ENCODE results near the gene NIT1. TPM values are rescaled to one million over a fixed set of nuclear protein-coding genes. Genes with fewer than 3 reads are reported as not detected.

NIT1 gene
- total and polyA plus RNA-seq, 2 donors (not counting 1 experiment from before 2014, with no cell fraction given), result 53.5 to 61.0 TPM

DNA sequence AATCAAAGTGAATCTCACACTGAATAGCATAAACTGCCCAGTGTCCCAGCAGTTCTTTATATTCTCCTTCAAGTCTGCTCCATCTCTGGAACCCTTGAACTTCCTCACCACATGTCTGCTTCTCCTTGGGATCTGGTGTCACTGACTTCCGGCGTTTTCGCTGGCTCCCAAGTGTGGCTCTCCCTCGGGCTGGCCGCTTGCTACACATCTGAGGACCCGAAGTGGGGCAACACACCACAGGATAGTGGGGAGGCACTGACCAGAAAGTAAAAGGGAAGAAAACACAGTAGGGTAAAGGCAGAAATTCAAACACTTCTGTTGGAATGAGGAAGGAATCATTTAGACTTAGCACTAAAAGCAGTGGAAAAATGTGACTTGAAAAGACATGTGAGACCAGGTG, 5.1 kb downstream of the NIT1 start:
- no peak overlapping the region for H3K4me3 ChIP-seq (ENCODE audit: control extremely low read depth in 1 of 5, extremely low read depth in 1 of 5, insufficient read depth in 1 of 5, low read depth in 2 of 5, low read length in 4 of 5)
- H3K9me3 Mint-ChIP-seq (ENCODE audit: insufficient read depth), result no peaks in the 10 kb centered on the region
- ChIA-PET CTCF (no interaction called here), POLR2A (interaction anchor here (0.7 kb wide), 1 partner anchor 27 kb away, joined by 7 read pairs; no protein-coding TSS in a partner anchor)
- peaks cover 30 to 36% of the 10 kb centered on the region in 2 donors for H3K4me1 ChIP-seq (ENCODE audit: control insufficient read depth in 2 of 2, insufficient read depth in 2 of 2, low read length in 2 of 2)
- no peak for TF ChIP-seq EZH2 (IDR thresholded peaks at IDR 0.05; ENCODE audit: borderline replicate concordance, insufficient read depth, low read depth, low read length, poor library complexity, severe bottlenecking)
- TF ChIP-seq, protein P1, sequence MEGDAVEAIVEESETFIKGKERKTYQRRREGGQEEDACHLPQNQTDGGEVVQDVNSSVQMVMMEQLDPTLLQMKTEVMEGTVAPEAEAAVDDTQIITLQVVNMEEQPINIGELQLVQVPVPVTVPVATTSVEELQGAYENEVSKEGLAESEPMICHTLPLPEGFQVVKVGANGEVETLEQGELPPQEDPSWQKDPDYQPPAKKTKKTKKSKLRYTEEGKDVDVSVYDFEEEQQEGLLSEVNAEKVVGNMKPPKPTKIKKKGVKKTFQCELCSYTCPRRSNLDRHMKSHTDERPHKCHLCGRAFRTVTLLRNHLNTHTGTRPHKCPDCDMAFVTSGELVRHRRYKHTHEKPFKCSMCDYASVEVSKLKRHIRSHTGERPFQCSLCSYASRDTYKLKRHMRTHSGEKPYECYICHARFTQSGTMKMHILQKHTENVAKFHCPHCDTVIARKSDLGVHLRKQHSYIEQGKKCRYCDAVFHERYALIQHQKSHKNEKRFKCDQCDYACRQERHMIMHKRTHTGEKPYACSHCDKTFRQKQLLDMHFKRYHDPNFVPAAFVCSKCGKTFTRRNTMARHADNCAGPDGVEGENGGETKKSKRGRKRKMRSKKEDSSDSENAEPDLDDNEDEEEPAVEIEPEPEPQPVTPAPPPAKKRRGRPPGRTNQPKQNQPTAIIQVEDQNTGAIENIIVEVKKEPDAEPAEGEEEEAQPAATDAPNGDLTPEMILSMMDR (IDR thresholded peaks at IDR 0.05), result no peak
- peaks cover 48% of the 10 kb centered on the region for H3K4me1 Mint-ChIP-seq
- H3K27ac ChIP-seq (ENCODE audit: low read length in 2 of 2), result peak overlapping the region in 1 of 2 donors; percentile 5
- no peak overlapping the region for H3K4me3 Mint-ChIP-seq
- ATAC-seq (ENCODE audit: low read depth) (no peak), DNase-seq (no peak)
- WGBS (ENCODE audit: insufficient coverage), result 98% methylated on average over 6 of the region's 6 CpGs
- H3K27ac Mint-ChIP-seq, result peak overlapping the region; percentile 64
- peaks cover 2 to 62% of the 10 kb centered on the region in 2 experiments for H3K36me3 ChIP-seq (replicated peaks in 1 of 2; ENCODE audit: control extremely low read depth in 1 of 2, control insufficient read depth in 1 of 2, extremely low read depth in 1 of 2, insufficient read depth in 2 of 2, low read length in 1 of 2)
- H3K79me2 ChIP-seq (ENCODE audit: control insufficient read depth, insufficient read depth, low read length), result peaks cover 45% of the 10 kb centered on the region
- no peaks in the 10 kb centered on the region for H3K27me3 ChIP-seq (replicated peaks in 1 of 4; ENCODE audit: control extremely low read depth in 1 of 4, control insufficient read depth in 3 of 4, insufficient read depth in 4 of 4, low read length in 3 of 4)
- H2AFZ ChIP-seq (ENCODE audit: insufficient read depth, low read depth, low read length, poor library complexity, severe bottlenecking), result no peak overlapping the region
- H4K20me1 ChIP-seq (ENCODE audit: control insufficient read depth, insufficient read depth, low read length, poor library complexity, severe bottlenecking), result no peaks in the 10 kb centered on the region
- H3K9ac ChIP-seq (ENCODE audit: low read length), result no peak overlapping the region
- intact Hi-C loops (cut with micrococcal nuclease), result no loop called here
- no peaks in the 10 kb centered on the region for H3K27me3 Mint-ChIP-seq
- H3K9me3 ChIP-seq (ENCODE audit: control extremely low read depth in 1 of 3, control insufficient read depth in 2 of 3, insufficient read depth in 1 of 3, low read length in 2 of 3), result no peaks in the 10 kb centered on the region
- H3K4me2 ChIP-seq (replicated peaks; ENCODE audit: low read depth, low read length, poor library complexity, severe bottlenecking), result no peak overlapping the region

DNA sequence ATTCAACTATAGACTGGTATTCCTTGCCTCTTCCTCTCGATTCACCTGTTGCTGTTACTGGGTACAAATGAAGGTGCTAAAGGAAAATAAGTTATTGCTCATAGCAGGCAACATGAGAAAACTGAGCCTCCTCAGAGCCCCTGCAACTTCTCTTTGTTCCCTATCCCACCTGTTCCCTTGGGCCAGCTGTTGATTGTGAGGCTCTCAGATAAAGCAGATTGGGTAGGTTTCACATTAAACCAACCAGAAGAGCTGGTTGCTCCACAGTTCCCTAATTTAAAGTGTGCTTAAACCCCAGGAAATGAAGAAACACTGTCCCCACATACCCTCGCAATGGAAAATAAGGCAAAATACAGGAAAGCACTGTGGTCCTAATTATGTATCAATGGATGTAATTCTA, 9.7 kb downstream of the NIT1 start:
- H4K20me1 ChIP-seq (ENCODE audit: control insufficient read depth, insufficient read depth, low read length, poor library complexity, severe bottlenecking), result no peaks in the 10 kb centered on the region
- no peaks in the 10 kb centered on the region for H3K27me3 Mint-ChIP-seq
- TF ChIP-seq, protein P1 (IDR thresholded peaks at IDR 0.05), result no peak
- TF ChIP-seq EZH2 (IDR thresholded peaks at IDR 0.05; ENCODE audit: borderline replicate concordance, insufficient read depth, low read depth, low read length, poor library complexity, severe bottlenecking), result no peak
- no peaks in the 10 kb centered on the region for H3K27me3 ChIP-seq (replicated peaks in 1 of 4; ENCODE audit: control extremely low read depth in 1 of 4, control insufficient read depth in 3 of 4, insufficient read depth in 4 of 4, low read length in 3 of 4)
- intact Hi-C loops (cut with micrococcal nuclease), result no loop called here
- peaks cover 38% of the 10 kb centered on the region for H3K4me1 Mint-ChIP-seq
- no peak overlapping the region for H3K4me3 ChIP-seq (ENCODE audit: control extremely low read depth in 1 of 5, extremely low read depth in 1 of 5, insufficient read depth in 1 of 5, low read depth in 2 of 5, low read length in 4 of 5)
- H3K4me3 Mint-ChIP-seq, result no peak overlapping the region
- ATAC-seq (ENCODE audit: low read depth) (no peak), DNase-seq (no peak)
- peaks cover 2 to 61% of the 10 kb centered on the region in 2 experiments for H3K36me3 ChIP-seq (replicated peaks in 1 of 2; ENCODE audit: control extremely low read depth in 1 of 2, control insufficient read depth in 1 of 2, extremely low read depth in 1 of 2, insufficient read depth in 2 of 2, low read length in 1 of 2)
- no CpG with 5 or more reads among the region's 2 CpGs for WGBS (ENCODE audit: insufficient coverage)
- peak overlapping the region in 1 of 2 donors; percentile 17 for H3K27ac ChIP-seq (ENCODE audit: low read length in 2 of 2)
- H3K79me2 ChIP-seq (ENCODE audit: control insufficient read depth, insufficient read depth, low read length), result peaks cover 29% of the 10 kb centered on the region
- no peak overlapping the region for H3K4me2 ChIP-seq (replicated peaks; ENCODE audit: low read depth, low read length, poor library complexity, severe bottlenecking)
- CTCF ChIA-PET, result interaction anchor here (0.6 to 2.2 kb wide), 5 partner anchors 10 to 1967 kb away, joined by 3 to 9 read pairs (median 3); partner anchors contain the start of gene KLHDC9
- no peak overlapping the region for H3K27ac Mint-ChIP-seq
- no peaks in the 10 kb centered on the region for H3K9me3 ChIP-seq (ENCODE audit: control extremely low read depth in 1 of 3, control insufficient read depth in 2 of 3, insufficient read depth in 1 of 3, low read length in 2 of 3)
- H2AFZ ChIP-seq (ENCODE audit: insufficient read depth, low read depth, low read length, poor library complexity, severe bottlenecking), result no peak overlapping the region
- no peak overlapping the region for H3K9ac ChIP-seq (ENCODE audit: low read length)
- H3K4me1 ChIP-seq (ENCODE audit: control insufficient read depth in 2 of 2, insufficient read depth in 2 of 2, low read length in 2 of 2), result peaks cover 10 to 16% of the 10 kb centered on the region in 2 donors
- H3K9me3 Mint-ChIP-seq (ENCODE audit: insufficient read depth), result no peaks in the 10 kb centered on the region
- POLR2A ChIA-PET, result interaction anchor here (0.5 kb wide), 1 partner anchor 69 kb away, joined by 5 read pairs; no protein-coding TSS in a partner anchor
